CD4-positive, CD25-positive, alpha-beta regulatory T cell (primary cell): ENCODE data around the gene MRPS6. TPM values are rescaled to one million over a fixed set of nuclear protein-coding genes. Genes with fewer than 3 reads are reported as not detected.

Experiments
- ATAC-seq, 2 donors: fragments of 150-1000 bp; cut with Tn5 transposase; one replicate each; pipeline ENCODE4 v1.10.0; 2021; ENCODE audit warnings: low read depth in 2 of 2, moderate number of reproducible peaks in 2 of 2, moderate library complexity in 1 of 2
- DNase-seq, 3 donors: peaks; one replicate each; pipeline versions ENCODE4 v3.0.0 to v3.0.0-alpha.2; 2012 to 2022; ENCODE audit warnings: mixed read lengths in 1 of 3
- H3K27ac ChIP-seq: one replicate; pipeline ENCODE4 v1.7.0; 2013; ENCODE audit warnings: mild to moderate bottlenecking, low read length; ENCODE audit not compliant: insufficient read depth, poor library complexity, severe bottlenecking
- H3K27me3 ChIP-seq: one replicate; pipeline ENCODE4 v1.7.0; 2013; ENCODE audit warnings: low read length; ENCODE audit not compliant: control insufficient read depth, insufficient read depth
- H3K36me3 ChIP-seq: one replicate; pipeline ENCODE4 v1.7.0; 2013; ENCODE audit warnings: mild to moderate bottlenecking, low read length, moderate library complexity; ENCODE audit not compliant: control insufficient read depth, insufficient read depth
- H3K4me1 ChIP-seq: 2 replicates; pipeline ENCODE4 v1.7.0; 2013; ENCODE audit warnings: mild to moderate bottlenecking, low read length; ENCODE audit not compliant: insufficient read depth, control insufficient read depth, poor library complexity, severe bottlenecking
- H3K4me3 ChIP-seq: one replicate; pipeline ENCODE4 v1.7.0; 2013; ENCODE audit warnings: low read depth, mild to moderate bottlenecking, low read length, moderate library complexity
- H3K9me3 ChIP-seq, 2 experiments: 1 replicate in 1 of 2; 2 replicates in 1 of 2; pipeline ENCODE4 v1.7.0; 2013; ENCODE audit warnings: low read length in 2 of 2, mild to moderate bottlenecking in 1 of 2, moderate library complexity in 1 of 2; ENCODE audit not compliant: control insufficient read depth in 2 of 2
- H3K27ac Mint-ChIP-seq, 3 donors: one replicate each; pipeline ENCODE4 v1.8.0; 2020 to 2022; ENCODE audit warnings: mild to moderate bottlenecking in 3 of 3, mixed read lengths in 3 of 3, moderate library complexity in 2 of 3
- H3K27me3 Mint-ChIP-seq: one replicate; pipeline ENCODE4 v1.8.0; 2022; ENCODE audit warnings: mild to moderate bottlenecking, mixed read lengths
- H3K36me3 Mint-ChIP-seq: one replicate; pipeline ENCODE4 v1.8.0; 2020; ENCODE audit warnings: mixed read lengths
- H3K4me1 Mint-ChIP-seq, 4 donors: one replicate each; pipeline ENCODE4 v1.8.0; 2020 to 2022; ENCODE audit warnings: mixed read lengths in 4 of 4, mild to moderate bottlenecking in 1 of 4
- H3K4me3 Mint-ChIP-seq, 4 donors: one replicate each; pipeline ENCODE4 v1.8.0; 2020 to 2022; ENCODE audit warnings: mild to moderate bottlenecking in 4 of 4, mixed read lengths in 4 of 4, moderate library complexity in 3 of 4
- H3K9me3 Mint-ChIP-seq, 7 donors: one replicate each; pipeline ENCODE4 v1.8.0; 2020 to 2022; ENCODE audit warnings: mixed read lengths in 7 of 7, mild to moderate bottlenecking in 3 of 7, moderate library complexity in 2 of 7
- polyA plus RNA-seq, 4 donors: library from polyadenylated mRNA; unstranded; fragments of 300-500 nt; fragmentation: Illumina TruSeq; gene quantifications; one replicate each; pipeline ENCODE4 v1.2.3, GENCODE V29; 2021
- total RNA-seq: library from RNA; stranded (reverse); gene quantifications from one replicate; pipeline ENCODE4 v1.2.3, GENCODE V29; 2022

The MRPS6 gene
- total and polyA plus RNA-seq, 5 donors from 2014 or later = 34.9 to 203 (median 184) TPM

DNA sequence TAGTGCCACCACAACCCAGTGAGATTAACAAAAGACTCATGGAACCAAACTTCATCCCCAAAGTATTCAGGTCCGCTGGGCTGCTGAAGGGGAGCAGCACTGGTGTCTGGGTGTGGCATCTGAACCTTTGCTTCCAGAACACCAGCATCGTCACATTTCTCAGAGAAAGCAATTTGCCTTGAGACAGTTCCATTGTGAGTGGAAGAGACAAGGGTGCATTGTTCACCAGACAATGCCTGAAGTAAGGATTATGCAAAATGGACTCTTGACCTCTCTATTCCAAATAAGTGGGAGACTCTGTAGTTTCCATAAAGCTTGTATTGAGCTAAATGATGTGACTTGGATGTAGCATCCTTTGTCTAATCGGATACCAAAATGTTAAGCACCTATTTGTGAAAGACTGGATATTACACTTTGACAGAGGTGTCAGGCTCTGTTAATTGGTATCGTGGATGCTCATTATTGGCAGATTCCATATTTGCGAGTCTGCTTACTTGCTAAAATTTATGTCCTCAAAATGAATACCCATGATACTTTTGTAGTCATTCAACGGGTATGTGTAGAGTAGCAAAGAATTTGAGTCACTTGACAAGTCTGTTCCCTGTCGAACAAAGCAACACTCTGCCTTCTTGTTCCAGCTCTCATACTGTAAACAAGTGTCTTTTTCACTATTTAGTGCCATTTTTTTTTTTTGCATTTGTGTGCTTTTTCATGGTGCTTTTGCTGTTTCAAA, 75.6 kb downstream of the MRPS6 start:
- Histone ChIP-seq H3K27me3 (no peaks in the 10 kb centered on the region), H3K27ac (no peak overlapping the region), H3K4me3 (no peak overlapping the region), H3K4me1 (no peaks in the 10 kb centered on the region), H3K9me3 (no peaks in the 10 kb centered on the region), H3K36me3 (peaks cover 5% of the 10 kb centered on the region)
- Mint-ChIP-seq H3K27me3 (no peaks in the 10 kb centered on the region), H3K27ac (no peak overlapping the region), H3K36me3 (peaks cover 21% of the 10 kb centered on the region), H3K9me3 (peaks cover 0 to 6% (median 0%) of the 10 kb centered on the region in 7 donors), H3K4me3 (no peak overlapping the region), H3K4me1 (peaks cover 0 to 12% (median 2%) of the 10 kb centered on the region in 4 donors)
- DNase-seq = no peak
- ATAC-seq = no peak

DNA sequence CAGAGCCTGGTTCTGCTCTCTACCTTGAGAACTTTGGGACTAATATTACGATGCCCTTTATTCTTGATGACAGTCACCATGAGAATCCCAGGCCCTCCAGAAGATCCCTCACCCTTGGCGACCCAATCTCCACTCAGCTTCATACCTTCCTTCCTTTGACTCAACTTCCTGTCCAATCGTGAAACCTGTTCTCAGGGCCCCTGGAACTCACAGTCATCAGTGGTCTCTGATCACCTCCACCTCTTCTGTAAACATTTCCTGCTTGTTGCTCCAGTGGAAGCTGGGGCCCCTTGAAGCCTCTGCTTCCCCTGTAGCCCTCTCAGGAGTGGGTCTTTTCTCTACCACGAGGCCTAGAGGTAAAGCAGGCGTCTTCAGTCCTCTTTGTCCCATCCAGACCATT, 79.1 kb downstream of the MRPS6 start:
- H3K27ac Mint-ChIP-seq = no peak overlapping the region
- no peaks in the 10 kb centered on the region for H3K27me3 ChIP-seq
- peaks cover 0 to 7% (median 6%) of the 10 kb centered on the region in 4 donors for H3K4me1 Mint-ChIP-seq
- no peaks in the 10 kb centered on the region for H3K4me1 ChIP-seq
- no peaks in the 10 kb centered on the region for H3K9me3 ChIP-seq
- no peak overlapping the region for H3K4me3 Mint-ChIP-seq
- H3K36me3 ChIP-seq = no peaks in the 10 kb centered on the region
- peaks cover 0 to 8% (median 0%) of the 10 kb centered on the region in 7 donors for H3K9me3 Mint-ChIP-seq
- H3K27ac ChIP-seq = no peak overlapping the region
- H3K27me3 Mint-ChIP-seq = no peaks in the 10 kb centered on the region
- no peak overlapping the region for H3K4me3 ChIP-seq
- DNase-seq (no peak), ATAC-seq (no peak)
- peaks cover 5% of the 10 kb centered on the region for H3K36me3 Mint-ChIP-seq

DNA sequence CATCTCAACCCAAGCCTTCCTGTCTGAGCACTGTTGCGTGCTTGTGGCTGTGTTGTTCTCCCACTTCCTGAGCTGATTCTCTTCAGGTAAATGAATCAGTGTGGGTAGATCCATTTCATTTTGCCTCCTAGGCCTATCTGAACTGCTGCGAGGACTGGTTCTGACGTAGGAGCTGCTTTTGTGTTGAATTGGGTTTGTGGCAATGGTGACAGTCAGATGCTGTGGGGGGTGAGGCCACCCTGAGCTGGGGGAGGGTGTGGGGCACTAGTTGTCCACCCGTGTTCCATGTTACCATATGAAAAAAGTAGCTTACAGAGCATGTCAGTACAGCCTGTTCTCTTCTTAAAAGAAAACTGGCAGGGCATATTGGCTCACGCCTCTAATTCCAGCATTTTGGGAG, 81.5 kb downstream of the MRPS6 start:
- no peak overlapping the region for H3K4me3 Mint-ChIP-seq

GRCh38 chr21:34156957-34157356, 83.6 kb downstream of the MRPS6 start:
- H3K9me3 Mint-ChIP-seq = peaks cover 0 to 15% (median 5%) of the 10 kb centered on the region in 7 donors
- DNase-seq (no peak), ATAC-seq (no peak)
- H3K4me1 ChIP-seq = no peaks in the 10 kb centered on the region
- H3K27ac Mint-ChIP-seq = peak overlapping the region in 1 of 3 donors; percentile 15
- peaks cover 4 to 6% of the 10 kb centered on the region in 2 experiments for H3K9me3 ChIP-seq
- H3K27ac ChIP-seq = no peak overlapping the region
- no peaks in the 10 kb centered on the region for H3K36me3 ChIP-seq
- peaks cover 9% of the 10 kb centered on the region for H3K36me3 Mint-ChIP-seq
- peaks cover 0 to 6% (median 4%) of the 10 kb centered on the region in 4 donors for H3K4me1 Mint-ChIP-seq
- H3K27me3 Mint-ChIP-seq = no peaks in the 10 kb centered on the region
- no peaks in the 10 kb centered on the region for H3K27me3 ChIP-seq
- H3K4me3 ChIP-seq = no peak overlapping the region
- no peak overlapping the region for H3K4me3 Mint-ChIP-seq

More for the DNA sequence above, 81.5 kb downstream of the MRPS6 start:
- H3K4me1 Mint-ChIP-seq = peaks cover 0 to 6% (median 4%) of the 10 kb centered on the region in 4 donors
- peaks cover 0 to under 1% of the 10 kb centered on the region in 2 experiments for H3K9me3 ChIP-seq
- no peaks in the 10 kb centered on the region for H3K4me1 ChIP-seq
- no peak overlapping the region for H3K27ac ChIP-seq
- H3K9me3 Mint-ChIP-seq = peaks cover 0 to 10% (median 3%) of the 10 kb centered on the region in 7 donors
- peak overlapping the region in 1 of 3 donors; percentile 59 for H3K27ac Mint-ChIP-seq
- ATAC-seq = no peak
- no peaks in the 10 kb centered on the region for H3K27me3 Mint-ChIP-seq
- DNase-seq = peak in 1 of 3 donors; percentile 17
- no peak overlapping the region for H3K4me3 ChIP-seq
- H3K36me3 ChIP-seq = no peaks in the 10 kb centered on the region
- peaks cover 6% of the 10 kb centered on the region for H3K36me3 Mint-ChIP-seq
- H3K27me3 ChIP-seq = no peaks in the 10 kb centered on the region

DNA sequence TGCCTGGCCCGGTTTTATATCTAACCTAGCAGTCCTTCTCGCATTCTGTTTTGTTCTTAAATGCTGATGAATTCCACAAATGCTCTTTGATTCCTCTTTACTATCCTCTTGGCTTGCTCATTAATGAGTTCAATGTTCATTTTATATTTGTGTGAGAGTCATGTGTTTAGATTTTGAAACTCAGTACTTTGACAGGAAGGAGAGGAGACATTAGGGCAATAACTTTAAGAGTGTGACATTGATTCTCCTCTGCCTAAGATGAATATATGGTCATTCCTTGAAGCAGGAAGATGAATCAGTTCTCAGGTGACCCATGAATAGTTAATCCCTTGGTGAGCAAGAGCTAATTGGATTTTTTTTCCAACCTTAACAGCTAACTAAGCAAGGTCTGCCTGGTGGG, 84.1 kb downstream of the MRPS6 start:
- H3K27ac Mint-ChIP-seq = no peak overlapping the region
- Histone ChIP-seq H3K27me3 (no peaks in the 10 kb centered on the region), H3K36me3 (no peaks in the 10 kb centered on the region), H3K4me3 (no peak overlapping the region), H3K27ac (no peak overlapping the region), H3K4me1 (no peaks in the 10 kb centered on the region), H3K9me3 (peaks cover 4 to 12% of the 10 kb centered on the region in 2 experiments)
- peaks cover 9% of the 10 kb centered on the region for H3K36me3 Mint-ChIP-seq
- ATAC-seq = no peak
- DNase-seq = no peak
- peaks cover 0 to 18% (median 6%) of the 10 kb centered on the region in 7 donors for H3K9me3 Mint-ChIP-seq
- no peak overlapping the region for H3K4me3 Mint-ChIP-seq
- H3K27me3 Mint-ChIP-seq = no peaks in the 10 kb centered on the region
- peaks cover 0 to 6% (median 4%) of the 10 kb centered on the region in 4 donors for H3K4me1 Mint-ChIP-seq

GRCh38 chr21:34158866-34159835, 85.8 kb downstream of the MRPS6 start:
- peaks cover 0 to 26% (median 7%) of the 10 kb centered on the region in 7 donors for H3K9me3 Mint-ChIP-seq
- Histone ChIP-seq H3K27me3 (no peaks in the 10 kb centered on the region), H3K9me3 (peaks cover 15 to 22% of the 10 kb centered on the region in 2 experiments), H3K4me1 (no peaks in the 10 kb centered on the region), H3K27ac (no peak overlapping the region), H3K4me3 (no peak overlapping the region), H3K36me3 (no peaks in the 10 kb centered on the region)
- no peak overlapping the region for H3K27ac Mint-ChIP-seq
- H3K27me3 Mint-ChIP-seq = no peaks in the 10 kb centered on the region
- no peak for ATAC-seq
- H3K36me3 Mint-ChIP-seq = peaks cover 9% of the 10 kb centered on the region
- DNase-seq = no peak
- peak overlapping the region in 1 of 4 donors; percentile 52 for H3K4me3 Mint-ChIP-seq
- peaks cover 0 to 6% (median 4%) of the 10 kb centered on the region in 4 donors for H3K4me1 Mint-ChIP-seq

- H3K27ac ChIP-seq = no peak overlapping the region
- Mint-ChIP-seq H3K27me3 (no peaks in the 10 kb centered on the region), H3K36me3 (peaks cover 9% of the 10 kb centered on the region), H3K4me3 (no peak overlapping the region), H3K4me1 (no peaks in the 10 kb centered on the region), H3K9me3 (peaks cover 2 to 78% (median 38%) of the 10 kb centered on the region in 7 donors), H3K27ac (no peak overlapping the region)
- peaks cover 59 to 86% of the 10 kb centered on the region in 2 experiments for H3K9me3 ChIP-seq
- ATAC-seq (no peak), DNase-seq (peak in 1 of 3 donors; percentile 23)
- no peaks in the 10 kb centered on the region for H3K27me3 ChIP-seq
- no peaks in the 10 kb centered on the region for H3K4me1 ChIP-seq
- H3K4me3 ChIP-seq = no peak overlapping the region
- H3K36me3 ChIP-seq = no peaks in the 10 kb centered on the region
These were observed 93.1 kb downstream of the MRPS6 start for GRCh38 chr21:34166468-34166867.
